Activated CD8-positive, alpha-beta memory T cell treated with anti-CD3 and anti-CD28 coated beads, Interleukin-2, amount 50 U/mL, for 48 hours (primary cell): ENCODE results near the gene ZNF521.

Experiments used
- DNase-seq: peaks from one replicate; pipeline ENCODE4 v3.0.0-alpha.2; 2020

Gene ZNF521

GRCh38 chr18:25223211-25223610 is 128.8 kb downstream of the ZNF521 start:
- DNase-seq = no peak

GRCh38 chr18:25222648-25223047 is 129.3 kb downstream of the ZNF521 start:
- no peak for DNase-seq

- no peak for DNase-seq
Observed at GRCh38 chr18:25210622-25211021, 141.3 kb downstream of the ZNF521 start.

GRCh38 chr18:25192065-25192464 is 159.9 kb downstream of the ZNF521 start:
- no peak for DNase-seq

GRCh38 chr18:25190472-25190871 is 161.5 kb downstream of the ZNF521 start:
- no peak for DNase-seq

- DNase-seq = no peak
Observed at GRCh38 chr18:25189391-25190185, 162.4 kb downstream of the ZNF521 start.

- no peak for DNase-seq
Observed at GRCh38 chr18:25187521-25188192, 164.3 kb downstream of the ZNF521 start.

- no peak for DNase-seq
Observed at GRCh38 chr18:25186871-25187270, 165.1 kb downstream of the ZNF521 start.

- DNase-seq = no peak
Observed at GRCh38 chr18:25181993-25182392, 170.0 kb downstream of the ZNF521 start.

- no peak for DNase-seq
Observed at GRCh38 chr18:25181581-25181980, 170.4 kb downstream of the ZNF521 start.

GRCh38 chr18:25180973-25181548 is 170.9 kb downstream of the ZNF521 start:
- no peak for DNase-seq

- DNase-seq = no peak
Observed at GRCh38 chr18:25177631-25178030, 174.3 kb downstream of the ZNF521 start.

- no peak for DNase-seq
Observed at GRCh38 chr18:25176518-25177042, 175.4 kb downstream of the ZNF521 start.

- DNase-seq = no peak
Observed at GRCh38 chr18:25175558-25176517, 176.1 kb downstream of the ZNF521 start.

- no peak for DNase-seq
Observed at GRCh38 chr18:25174324-25174723, 177.6 kb downstream of the ZNF521 start.

GRCh38 chr18:25171334-25171733 is 180.6 kb downstream of the ZNF521 start:
- no peak for DNase-seq

- no peak for DNase-seq
Observed at GRCh38 chr18:25170402-25170801, 181.6 kb downstream of the ZNF521 start.

- DNase-seq = no peak
Observed at GRCh38 chr18:25169701-25170100, 182.3 kb downstream of the ZNF521 start.

- DNase-seq = no peak
Observed at GRCh38 chr18:25167612-25168410, 184.2 kb downstream of the ZNF521 start.

GRCh38 chr18:25166113-25166512 is 185.9 kb downstream of the ZNF521 start:
- DNase-seq = no peak
